Activated gamma-delta T cell treated with anti-CD3 and anti-CD28 coated beads, Interleukin-2, amount 50 U/mL, for 16 hours (primary cell): ENCODE results near the gene TRAPPC3.

ENCODE experiments used
- DNase-seq: peaks from one replicate; pipeline ENCODE4 v3.0.0-alpha.2; 2020; ENCODE audit warnings: low read depth

Gene TRAPPC3

DNA sequence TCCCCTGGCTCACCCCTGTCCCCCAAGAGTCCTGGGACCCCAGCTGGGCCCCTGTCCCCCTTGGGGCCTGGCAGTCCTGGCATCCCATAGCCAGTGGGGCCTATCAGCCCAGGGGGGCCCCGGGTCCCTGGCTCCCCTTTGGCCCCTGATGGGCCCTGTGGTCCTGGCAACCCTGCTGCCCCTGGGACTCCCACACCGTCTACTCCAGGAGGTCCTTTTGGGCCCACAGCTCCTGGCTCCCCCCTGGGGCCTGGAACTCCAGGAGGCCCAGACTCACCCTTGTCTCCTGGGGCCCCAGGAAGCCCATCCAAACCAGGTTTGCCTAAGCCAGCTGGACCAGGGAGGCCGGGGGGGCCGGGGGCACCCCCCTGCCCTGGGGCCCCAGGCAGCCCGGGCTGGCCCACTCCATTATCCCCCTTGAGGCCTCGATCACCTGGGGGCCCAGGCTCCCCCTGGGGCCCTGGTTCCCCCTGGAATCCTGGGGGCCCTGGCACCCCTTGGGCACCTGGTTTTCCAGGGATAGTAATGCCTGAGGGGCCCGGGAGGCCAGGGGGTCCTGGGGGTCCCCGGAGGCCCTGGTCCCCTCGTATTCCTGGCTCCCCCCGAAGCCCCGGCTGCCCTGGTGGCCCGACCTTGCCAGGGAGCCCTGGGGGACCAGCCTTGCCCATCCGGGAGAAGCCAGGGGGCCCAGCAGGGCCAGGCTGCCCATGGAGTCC is 50.5 kb downstream of the TRAPPC3 start:
- DNase-seq = no peak

DNA sequence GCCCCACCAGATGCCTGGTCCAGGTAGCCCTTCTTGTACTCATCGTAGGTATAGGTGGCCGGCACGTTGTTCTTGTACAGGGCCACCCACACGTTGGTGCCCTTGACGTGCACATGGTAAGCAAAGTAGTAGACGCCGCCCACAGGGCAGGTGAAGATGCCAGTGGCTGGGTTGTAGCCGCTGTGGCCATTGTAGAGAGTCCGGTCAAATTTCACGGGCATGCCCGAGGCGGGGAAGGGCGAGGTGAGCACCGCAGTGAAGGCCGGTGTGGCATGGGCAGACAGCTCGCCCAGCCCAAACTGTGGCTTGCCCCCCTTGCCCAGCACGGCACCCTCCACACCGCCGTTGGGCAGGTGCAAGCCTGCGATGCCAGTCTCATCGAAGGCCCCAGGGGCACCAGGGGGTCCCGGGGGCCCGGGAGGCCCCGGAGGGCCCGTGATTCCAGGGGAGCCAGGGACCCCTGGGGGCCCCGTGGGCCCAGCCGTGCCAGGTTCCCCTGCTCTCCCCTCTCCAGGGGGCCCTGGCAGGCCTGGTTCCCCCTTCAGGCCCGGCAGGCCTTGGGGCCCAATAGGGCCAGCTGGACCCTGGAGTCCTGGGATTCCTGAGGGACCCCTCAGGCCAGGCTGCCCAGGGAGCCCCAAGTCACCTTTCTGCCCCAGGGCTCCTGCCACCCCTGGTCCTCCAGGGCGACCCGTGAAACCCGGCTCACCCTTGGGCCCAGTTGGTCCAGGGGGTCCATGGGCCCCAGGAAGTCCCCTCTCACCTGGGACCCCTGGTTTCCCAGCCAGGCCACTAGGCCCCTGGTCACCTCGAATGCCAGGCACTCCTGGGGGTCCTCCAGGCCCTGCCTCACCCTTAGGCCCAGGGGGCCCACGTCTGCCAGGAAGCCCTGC is 51.3 kb downstream of the TRAPPC3 start:
- DNase-seq = no peak

DNA sequence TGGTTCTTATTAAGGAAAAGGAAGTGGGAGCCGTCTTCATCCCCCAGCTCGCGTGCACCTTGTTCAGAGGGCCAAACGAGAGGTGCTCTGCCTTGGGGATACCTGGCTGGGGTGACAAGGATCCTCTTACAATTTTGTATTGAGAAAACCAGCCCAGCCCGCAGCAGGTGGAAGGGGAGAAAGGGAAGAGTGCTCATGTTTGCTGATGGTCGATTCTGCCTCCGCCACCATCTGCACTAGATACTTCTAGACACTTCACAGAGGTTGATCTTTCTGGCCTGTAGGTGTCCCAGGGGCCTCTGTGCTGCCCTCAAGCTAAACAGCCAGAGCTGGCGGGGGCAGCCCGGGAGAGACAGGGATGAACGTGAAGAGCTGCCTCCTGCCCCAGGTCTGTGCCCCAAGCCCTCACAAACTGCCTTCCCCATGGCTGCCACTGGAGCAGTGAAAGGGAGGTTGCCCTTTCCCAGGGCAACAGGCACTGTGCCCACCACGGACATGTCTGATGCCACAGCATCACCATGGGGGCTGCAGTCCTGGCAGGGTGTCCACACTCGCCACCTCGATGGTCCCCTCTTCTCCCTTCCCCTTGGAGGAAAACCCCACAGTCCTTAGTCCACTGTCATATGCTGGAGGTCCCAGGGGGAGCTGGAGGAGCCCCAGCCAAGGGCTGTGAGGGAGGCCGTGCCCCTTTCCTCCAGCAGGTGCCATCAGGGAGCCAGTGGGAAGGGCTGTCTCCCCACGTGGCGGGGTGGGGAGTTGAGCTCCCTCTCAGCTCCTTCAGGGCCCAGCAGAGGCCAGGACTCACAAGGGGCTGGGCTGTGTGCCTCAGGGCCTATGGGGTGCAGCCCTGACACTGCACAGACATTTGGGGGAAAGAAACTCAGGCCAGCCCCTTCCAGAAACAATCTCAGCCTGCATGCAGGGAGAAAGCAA is 52.5 kb downstream of the TRAPPC3 start:
- no peak for DNase-seq

DNA sequence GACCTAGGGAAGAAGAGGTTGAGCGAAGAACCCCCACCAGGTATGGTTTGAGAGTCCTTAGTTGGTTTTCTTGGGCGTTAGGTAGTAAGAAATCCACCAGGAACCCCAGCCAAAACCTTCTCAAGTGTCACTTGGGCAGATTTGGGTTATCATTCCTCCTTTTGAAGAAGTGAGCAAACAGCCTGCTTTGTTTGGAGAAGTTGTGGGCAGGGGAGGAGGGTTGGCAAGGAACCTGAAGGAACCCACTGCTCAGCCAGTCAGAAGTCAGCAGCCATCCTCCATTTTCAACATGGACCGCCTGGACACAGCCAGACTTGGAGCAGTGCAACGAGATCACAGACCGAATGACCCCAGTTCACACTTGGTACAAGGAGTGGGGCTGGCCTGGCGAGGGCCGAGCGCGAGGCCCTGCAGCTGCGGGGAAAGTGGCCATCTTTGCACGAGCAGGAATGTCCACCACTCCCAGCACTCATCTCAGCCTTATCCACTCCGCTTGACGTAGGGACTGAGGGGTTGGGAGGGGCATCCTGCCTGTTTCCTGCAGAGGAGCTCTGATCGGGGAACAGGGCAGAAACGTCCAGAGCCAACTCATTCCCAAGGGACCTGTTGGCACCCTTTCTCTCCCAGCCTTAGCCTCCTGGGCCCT is 53.4 kb downstream of the TRAPPC3 start:
- DNase-seq = no peak

DNA sequence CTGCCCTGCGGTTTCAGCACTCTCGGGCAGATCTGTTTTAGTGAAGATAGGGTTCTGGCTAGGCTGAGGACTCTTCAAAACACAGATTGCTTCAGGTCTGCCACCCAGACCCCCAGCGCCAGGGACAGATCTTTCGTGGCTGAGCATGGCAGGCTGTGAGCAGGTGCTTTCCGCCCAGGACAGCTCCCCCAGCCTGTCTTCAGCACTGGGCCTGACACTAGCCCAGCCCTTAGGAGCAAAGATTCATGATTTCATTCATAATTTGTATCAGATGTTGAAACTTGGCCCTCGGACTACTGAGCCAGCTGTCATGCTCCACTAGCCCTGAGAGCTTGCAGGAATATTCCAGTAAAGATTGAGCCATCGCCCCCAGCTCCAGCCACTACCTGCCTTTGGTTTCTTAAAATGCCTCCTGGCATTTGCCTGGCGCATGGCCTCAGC is 54.6 kb downstream of the TRAPPC3 start:
- DNase-seq = no peak

DNA sequence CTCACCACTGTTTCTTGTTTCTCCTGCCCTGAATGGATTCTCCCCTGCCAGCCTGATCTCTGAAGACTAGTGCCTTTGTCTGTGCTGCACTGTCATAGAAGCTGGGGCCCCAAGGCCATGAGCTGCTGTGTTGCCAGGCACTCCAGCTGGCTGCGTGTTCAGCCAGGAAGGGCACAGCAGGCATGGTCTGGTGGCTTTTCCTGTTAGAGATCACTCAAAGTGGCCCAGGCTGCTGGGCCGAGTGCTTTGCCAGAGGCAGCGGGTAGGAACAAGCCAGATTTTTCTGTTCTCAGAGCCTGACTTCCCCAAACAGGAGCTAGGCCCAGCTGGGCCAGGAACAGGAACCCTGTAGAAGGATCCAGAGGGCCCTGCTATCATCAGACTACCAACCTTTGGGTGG is 55.4 kb downstream of the TRAPPC3 start:
- no peak for DNase-seq

DNA sequence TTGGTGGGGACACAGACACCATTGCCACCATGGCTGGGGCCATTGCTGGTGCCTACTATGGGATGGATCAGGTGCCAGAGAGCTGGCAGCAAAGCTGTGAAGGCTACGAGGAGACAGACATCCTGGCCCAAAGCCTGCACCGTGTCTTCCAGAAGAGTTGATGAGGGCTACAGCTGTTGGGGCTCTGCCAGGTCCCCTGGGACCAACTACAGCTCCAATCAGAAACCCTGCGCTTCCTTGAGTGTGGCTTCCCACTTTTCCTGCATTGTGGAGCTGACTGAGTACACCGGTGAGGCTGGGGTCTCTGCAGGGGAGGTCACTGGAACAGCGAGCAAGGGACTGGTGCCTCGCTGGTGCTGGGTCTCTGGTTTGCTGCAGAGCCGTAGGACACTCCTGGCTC is 56.1 kb downstream of the TRAPPC3 start:
- DNase-seq = no peak

DNA sequence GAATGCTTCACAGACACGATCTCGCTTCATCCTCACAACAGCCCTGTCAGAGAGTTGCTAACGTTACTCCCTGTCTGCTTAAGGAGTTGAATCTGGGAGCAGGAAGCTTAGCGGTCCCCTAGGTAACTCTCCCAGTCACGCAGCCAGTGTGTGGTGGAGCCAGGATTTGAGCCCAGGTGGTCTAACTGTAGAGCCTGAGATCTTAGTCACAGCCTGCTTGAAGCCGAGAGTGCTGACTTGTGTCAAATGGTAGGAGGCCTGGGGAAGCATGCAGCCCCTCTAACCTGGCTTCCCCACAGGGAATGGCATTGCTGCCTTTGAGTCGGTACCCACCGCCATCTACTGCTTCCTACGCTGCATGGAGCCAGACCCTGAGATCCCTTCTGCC is 56.5 kb downstream of the TRAPPC3 start:
- no peak for DNase-seq

DNA sequence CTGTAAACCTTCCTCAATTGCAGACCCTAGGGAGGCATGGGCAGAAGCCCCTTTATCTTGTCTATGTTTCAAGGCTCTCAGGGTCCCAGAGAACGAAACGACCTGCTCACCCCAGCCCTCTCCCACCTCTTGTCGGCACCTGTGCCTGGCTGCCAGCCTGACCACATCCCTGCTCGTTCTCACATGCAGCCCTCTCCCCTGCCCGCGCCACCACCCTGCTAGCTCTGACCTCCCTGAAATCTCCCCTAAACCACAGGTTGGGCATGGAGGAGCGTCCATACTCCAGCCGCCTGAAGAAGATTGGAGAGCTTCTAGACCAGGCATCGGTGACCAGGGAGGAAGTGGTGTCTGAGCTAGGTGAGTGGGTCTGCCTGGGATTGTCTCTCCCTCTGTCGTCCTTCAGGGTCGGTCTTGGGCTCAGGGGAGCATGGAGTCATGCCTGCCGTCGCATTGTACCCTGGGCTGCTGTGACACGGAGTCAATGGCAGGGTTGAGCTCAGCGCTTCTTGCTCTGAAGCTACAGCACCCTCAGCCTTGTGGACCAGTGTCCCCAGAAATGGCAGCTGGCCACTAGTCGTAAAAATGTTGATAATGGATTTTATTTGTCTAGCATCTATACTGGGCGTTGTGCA is 57.0 kb downstream of the TRAPPC3 start:
- no peak for DNase-seq

DNA sequence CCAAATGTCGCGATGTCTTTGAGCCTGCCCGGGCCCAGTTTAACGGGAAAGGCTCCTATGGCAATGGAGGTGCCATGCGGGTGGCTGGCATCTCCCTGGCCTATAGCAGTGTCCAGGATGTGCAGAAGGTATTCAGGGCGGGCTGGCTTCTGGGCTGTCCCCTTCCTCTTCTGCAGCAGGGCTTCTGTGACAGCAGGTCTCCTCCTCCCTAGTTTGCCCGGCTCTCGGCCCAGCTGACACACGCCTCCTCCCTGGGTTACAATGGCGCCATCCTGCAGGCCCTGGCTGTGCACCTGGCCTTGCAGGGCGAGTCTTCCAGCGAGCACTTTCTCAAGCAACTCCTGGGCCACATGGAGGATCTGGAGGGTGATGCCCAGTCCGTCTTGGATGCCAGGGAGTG is 57.6 kb downstream of the TRAPPC3 start:
- no peak for DNase-seq

DNA sequence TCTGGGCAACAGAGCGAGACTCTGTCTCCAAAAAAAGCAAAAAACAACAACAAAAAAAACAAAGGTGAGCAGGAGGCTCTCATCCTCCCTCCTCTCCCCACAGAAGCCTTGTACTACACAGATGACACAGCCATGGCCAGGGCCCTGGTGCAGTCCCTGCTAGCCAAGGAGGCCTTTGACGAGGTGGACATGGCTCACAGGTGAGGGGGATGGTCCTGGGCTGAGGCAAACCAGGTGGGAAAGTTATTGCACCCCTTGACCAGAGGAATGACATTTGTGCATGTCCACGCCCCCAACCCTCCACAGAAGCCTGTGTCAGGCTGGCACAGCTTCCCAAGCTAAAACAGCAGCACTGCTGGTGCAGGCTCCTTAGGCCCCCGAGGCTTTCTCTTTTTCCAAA is 58.1 kb downstream of the TRAPPC3 start:
- no peak for DNase-seq

DNA sequence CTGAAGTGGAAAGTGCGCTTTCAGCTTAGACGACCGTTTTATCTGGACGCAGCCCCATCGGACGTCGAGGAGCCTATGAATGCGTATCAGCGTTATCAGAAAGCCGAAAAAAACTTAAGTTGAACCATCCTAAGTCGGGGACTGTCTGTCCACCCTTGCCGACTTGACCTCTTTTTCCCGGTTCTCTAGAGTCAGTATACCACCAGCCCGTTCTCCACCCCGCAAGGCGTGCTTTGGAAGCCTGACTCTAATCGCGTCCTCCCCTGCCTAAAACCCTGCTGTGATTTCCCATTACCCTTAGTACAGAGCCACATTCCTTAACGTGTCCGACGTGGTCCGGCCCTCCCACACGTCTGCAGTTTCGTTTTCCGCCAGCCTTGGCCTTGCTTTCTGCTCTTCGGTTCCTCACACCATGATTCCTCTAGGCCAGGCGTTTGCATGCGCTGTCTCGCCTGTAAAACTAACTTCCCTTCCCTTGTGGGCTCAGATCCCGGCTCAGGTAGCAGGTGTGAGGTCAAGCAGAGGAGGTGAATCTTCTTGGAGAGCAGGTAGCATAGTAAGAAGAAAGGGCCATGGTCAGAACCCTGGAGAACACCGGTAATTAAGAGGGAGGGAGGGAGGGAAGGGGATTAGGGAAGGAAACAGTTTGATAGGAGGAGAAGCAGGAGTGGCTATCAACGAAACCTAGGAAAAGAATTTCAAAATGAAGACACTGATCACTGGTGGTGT is 59.7 kb downstream of the TRAPPC3 start:
- no peak for DNase-seq

DNA sequence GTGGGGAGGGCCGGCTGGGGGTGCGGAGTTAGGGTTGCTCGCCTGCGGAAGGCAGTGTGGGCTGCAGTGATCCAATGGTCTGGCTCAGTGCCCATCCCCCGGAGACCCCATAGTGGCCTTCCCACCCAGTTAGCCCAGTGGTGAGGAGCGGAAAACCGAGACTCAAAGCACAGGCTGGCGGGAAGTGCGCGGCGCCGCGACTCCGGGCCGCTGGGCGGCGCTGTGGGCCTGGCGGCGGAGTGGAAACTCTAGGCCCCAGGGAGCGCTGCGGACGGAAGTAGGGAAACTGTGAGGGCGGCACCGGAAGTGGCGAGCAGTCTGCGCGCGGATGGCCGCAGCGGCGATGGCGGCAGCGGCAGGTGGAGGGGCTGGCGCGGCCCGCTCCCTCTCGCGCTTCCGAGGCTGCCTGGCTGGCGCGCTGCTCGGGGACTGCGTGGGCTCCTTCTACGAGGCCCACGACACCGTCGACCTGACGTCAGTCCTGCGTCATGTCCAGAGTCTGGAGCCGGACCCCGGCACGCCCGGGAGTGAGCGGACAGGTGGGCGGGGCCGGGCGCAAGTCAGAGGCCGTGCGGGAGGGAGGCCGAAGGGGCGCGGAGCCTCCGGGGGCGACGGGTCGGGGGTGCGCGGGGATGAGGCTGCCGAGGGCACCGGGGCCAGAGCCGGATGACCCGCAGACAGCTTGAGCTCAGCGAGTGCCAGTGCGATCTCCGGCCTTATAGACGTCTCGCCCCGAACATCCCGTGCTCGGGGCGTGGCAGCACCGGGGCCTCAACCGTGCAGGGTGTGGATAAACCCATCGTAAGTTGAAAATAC is 60.5 kb downstream of the TRAPPC3 start, which contains the start of gene ADPRS:
Gene ADPRS, plus strand, starts transcription at position 316 of the 816 bp plus-strand sequence. Its CDS starts 13 bp downstream, at position 329.
- DNase-seq = peak; percentile 85

DNA sequence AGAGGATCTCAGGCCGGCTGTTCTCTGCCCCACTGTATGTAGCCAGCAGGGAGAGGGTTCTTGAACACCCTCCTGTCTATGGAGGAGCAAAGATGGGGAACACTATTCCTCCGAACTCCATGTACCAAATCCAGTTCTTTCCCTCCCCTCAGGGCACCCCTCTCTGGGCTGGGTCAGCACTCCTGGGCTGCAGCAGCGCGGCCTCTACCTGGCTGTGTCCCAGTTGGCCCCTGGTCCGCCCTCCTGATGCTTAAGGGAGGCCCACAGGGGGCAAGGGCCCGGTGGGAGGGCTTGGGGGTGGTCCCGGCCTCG is 61.1 kb downstream of the TRAPPC3 start:
- DNase-seq = no peak

DNA sequence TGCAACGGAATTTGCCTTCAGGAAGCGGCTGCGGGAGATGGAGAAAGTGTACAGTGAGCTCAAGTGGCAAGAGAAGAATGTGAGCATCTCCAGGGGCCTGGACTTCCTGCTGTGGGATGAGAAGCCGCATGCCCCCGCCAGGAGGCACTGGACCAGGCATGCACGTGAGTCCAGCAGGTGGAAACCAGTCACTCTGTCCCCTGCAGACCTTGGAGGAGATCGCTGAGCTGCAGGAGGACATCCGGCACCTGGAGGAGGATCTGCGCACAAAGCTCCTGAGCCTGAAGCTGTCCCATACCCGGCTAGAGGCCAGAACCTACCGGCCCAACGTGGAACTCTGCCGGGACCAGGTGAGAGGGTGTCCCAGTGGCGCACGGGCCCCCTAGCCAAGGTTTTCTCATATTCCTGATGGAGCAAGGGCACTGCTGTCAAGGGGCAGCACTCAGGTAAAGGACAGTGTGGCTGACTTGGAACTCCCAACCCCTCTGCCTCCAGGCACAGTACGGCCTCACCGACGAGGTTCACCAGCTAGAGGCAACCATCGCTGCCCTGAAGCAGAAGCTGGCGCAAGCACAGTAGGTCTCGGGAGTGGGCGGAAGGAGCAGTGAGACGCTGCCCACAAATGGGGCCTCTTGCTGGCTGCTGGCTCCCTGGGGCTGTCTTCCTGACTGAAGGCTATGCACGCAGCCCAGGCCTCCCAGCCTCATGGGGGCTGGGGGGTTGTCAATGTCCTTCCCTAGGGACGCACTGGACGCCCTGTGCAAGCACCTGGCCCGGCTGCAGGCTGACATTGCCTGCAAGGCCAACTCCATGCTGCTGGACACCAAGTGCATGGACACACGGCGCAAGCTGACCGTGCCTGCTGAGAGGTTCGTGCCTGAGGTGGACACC is 61.8 kb downstream of the TRAPPC3 start:
- no peak for DNase-seq
